Measurements from ENCODE around the gene TEX2.

Gene TEX2

DNA sequence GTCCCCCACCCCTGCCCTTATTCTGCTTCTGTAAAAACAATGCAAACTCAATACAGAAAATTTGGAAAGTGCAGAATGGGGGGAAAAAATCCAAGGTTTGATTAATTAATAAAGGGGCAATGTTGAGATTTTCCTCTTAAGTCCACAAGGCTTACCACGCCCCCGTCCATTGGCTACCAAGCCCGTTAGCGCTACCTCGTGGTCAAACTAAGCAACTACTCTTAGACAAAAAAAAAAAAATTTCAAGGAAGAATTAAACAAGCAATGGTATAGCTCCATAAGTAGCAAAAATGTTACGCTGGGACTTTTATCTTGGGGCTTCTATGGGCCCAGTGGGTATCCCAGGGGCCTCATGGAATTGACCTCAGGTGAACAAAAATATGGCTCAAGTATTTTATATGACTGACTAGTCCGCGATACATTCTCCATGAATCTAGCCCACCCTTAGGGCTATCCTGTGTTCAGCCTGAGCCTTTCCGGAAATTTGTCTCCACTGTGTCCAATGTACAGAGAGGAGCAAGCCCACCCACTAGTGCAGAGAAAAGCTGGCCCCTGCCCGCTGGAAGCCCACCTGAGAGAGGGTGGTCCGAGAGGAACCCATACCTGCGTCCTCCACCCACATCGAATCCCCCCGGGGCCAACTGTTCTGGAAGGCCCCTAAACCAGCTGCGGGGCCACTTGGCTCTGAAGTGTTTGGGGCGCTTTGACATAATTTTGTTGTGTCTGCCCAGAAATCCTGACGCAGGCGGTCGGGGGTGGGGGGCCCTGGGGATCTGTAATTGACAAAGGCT, 19.1 kb upstream of the TEX2 start:
- H3K4me3 ChIP-seq (ENCODE audit: low read depth, low read length), result no peak overlapping the region
- DNase-seq (ENCODE audit: low read depth), result peak; percentile 83
- peak; percentile 69 for TF ChIP-seq CTCF (IDR thresholded peaks at IDR 0.05; ENCODE audit: insufficient read depth, low read depth, low read length, missing control alignments)

GRCh38 chr17:64278614-64279013, 15.6 kb upstream of the TEX2 start:
- peak; percentile 44 for DNase-seq (ENCODE audit: low read depth)
- H3K4me3 ChIP-seq (ENCODE audit: low read depth, low read length), result no peak overlapping the region
- TF ChIP-seq CTCF (IDR thresholded peaks at IDR 0.05; ENCODE audit: insufficient read depth, low read depth, low read length, missing control alignments), result no peak

- no peak for DNase-seq (ENCODE audit: low read depth)
- TF ChIP-seq CTCF (IDR thresholded peaks at IDR 0.05; ENCODE audit: insufficient read depth, low read depth, low read length, missing control alignments), result no peak
- H3K4me3 ChIP-seq (ENCODE audit: low read depth, low read length), result no peak overlapping the region
Measured at GRCh38 chr17:64277831-64278562, 14.9 kb upstream of the TEX2 start.

- no peak for TF ChIP-seq CTCF (IDR thresholded peaks at IDR 0.05; ENCODE audit: insufficient read depth, low read depth, low read length, missing control alignments)
- no peak overlapping the region for H3K4me3 ChIP-seq (ENCODE audit: low read depth, low read length)
- DNase-seq (ENCODE audit: low read depth), result no peak
Measured at GRCh38 chr17:64276961-64277505, 14.0 kb upstream of the TEX2 start.

GRCh38 chr17:64275016-64275415, 12.0 kb upstream of the TEX2 start:
- TF ChIP-seq CTCF (IDR thresholded peaks at IDR 0.05; ENCODE audit: insufficient read depth, low read depth, low read length, missing control alignments), result no peak
- no peak overlapping the region for H3K4me3 ChIP-seq (ENCODE audit: low read depth, low read length)
- no peak for DNase-seq (ENCODE audit: low read depth)

DNA sequence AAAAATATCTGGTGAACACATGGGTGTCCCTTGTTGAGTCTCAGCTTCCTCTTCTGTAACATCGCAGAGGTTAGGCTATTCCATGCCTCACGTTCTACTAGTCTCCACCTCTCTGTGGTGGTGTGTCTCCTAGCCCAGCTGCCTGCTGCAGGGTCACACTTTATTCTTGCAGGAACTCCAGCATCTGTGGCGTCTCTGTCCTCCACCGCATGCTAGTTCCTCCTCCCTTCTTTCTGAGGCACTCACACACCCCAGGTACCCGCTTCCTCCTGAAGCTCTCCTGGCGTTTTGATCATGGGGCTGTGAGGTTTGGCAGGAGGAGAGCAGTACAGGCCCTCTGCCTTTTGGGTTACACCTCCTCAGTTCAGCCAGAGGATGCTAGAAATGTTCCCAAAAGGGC, 9.9 kb upstream of the TEX2 start:
- H3K4me3 ChIP-seq (ENCODE audit: low read depth, low read length), result no peak overlapping the region
- no peak for TF ChIP-seq CTCF (IDR thresholded peaks at IDR 0.05; ENCODE audit: insufficient read depth, low read depth, low read length, missing control alignments)
- no peak for DNase-seq (ENCODE audit: low read depth)

Data from GM12865 (cell line).